Measurements from ENCODE around the gene HSPB8.

HSPB8 gene

DNA sequence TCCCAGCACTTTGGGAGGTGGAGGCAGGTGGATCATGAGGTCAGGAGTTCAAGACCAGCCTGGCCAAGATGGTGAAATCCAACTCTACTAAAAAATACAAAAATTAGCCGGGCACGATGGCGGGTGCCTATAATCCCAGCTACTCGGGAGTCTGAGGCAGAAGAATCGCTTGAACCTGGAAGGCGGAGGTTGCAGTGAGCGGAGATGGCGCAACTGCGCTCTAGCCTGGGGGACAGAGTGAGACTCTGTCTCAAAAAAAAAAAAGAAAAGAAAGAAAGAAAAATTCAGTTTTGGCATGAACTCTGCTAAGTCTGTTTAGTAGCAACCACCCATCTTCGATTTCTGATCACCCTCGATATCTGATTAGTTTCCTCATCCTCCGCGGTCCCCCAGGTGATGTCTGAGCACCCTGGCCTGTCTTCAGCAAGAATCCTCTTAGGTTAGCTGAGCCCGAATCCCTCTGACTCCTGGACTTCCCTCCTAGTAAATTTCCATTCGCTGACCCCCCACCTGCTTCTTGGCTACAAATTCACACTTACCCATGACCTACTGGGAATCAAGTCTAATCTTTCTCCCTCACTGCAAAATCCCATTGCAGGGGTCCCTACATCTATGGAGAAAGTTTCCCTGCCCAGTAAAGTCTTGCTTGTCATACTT lies 879 bp upstream of the HSPB8 start:
- DNase-seq (ENCODE audit: low read depth): no peak
- no peak overlapping the region for H3K4me3 ChIP-seq (ENCODE audit: low read depth, low read length)
- TF ChIP-seq CTCF (IDR thresholded peaks at IDR 0.05; ENCODE audit: insufficient read depth, low read depth, low read length, missing control alignments): no peak

- no peak for DNase-seq (ENCODE audit: low read depth)
- H3K4me3 ChIP-seq (ENCODE audit: low read depth, low read length): no peak overlapping the region
Measured at GRCh38 chr12:119179335-119180021, 747 bp downstream of the HSPB8 start.

DNA sequence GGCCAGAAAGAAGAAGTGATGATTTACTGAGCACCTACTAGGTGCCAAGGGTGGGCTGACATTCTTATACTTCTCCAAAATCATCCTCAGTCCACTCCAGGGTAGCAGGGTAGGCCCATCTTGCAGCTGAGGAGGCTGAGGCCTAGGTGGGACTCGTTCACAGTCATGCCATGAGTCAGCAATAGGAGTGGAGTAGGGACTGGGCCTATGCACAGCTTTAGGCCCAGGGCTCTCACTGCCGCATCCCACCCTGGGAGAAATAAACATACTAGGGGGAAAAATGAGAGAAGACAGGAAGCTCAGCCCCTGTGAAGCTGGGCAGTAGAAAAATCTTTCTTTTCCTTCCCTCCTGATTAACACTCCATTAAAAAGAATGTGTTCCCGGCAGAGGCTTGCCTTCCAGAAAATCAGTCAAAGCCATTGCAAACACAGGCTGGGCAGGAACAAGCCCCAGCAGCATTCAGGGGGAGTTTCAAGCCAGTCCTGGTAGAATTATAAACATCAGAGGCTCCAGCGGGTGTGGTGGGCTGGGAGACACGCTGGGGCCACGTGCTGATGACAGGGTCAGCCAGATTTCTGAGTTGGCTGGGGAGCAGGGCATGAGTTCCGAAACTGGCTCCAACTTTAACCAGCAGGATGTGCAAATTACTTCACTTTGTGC lies 1.8 kb downstream of the HSPB8 start:
- no peak for DNase-seq (ENCODE audit: low read depth)

More at GRCh38 chr12:119179335-119180021, 747 bp downstream of the HSPB8 start:
- no peak for TF ChIP-seq CTCF (IDR thresholded peaks at IDR 0.05; ENCODE audit: insufficient read depth, low read depth, low read length, missing control alignments)

GRCh38 chr12:119181202-119181601 lies 2.5 kb downstream of the HSPB8 start:
- no peak overlapping the region for H3K4me3 ChIP-seq (ENCODE audit: low read depth, low read length)
- no peak for DNase-seq (ENCODE audit: low read depth)
- no peak for TF ChIP-seq CTCF (IDR thresholded peaks at IDR 0.05; ENCODE audit: insufficient read depth, low read depth, low read length, missing control alignments)

More for the DNA sequence above, 1.8 kb downstream of the HSPB8 start:
- H3K4me3 ChIP-seq (ENCODE audit: low read depth, low read length): no peak overlapping the region
- no peak for TF ChIP-seq CTCF (IDR thresholded peaks at IDR 0.05; ENCODE audit: insufficient read depth, low read depth, low read length, missing control alignments)

DNA sequence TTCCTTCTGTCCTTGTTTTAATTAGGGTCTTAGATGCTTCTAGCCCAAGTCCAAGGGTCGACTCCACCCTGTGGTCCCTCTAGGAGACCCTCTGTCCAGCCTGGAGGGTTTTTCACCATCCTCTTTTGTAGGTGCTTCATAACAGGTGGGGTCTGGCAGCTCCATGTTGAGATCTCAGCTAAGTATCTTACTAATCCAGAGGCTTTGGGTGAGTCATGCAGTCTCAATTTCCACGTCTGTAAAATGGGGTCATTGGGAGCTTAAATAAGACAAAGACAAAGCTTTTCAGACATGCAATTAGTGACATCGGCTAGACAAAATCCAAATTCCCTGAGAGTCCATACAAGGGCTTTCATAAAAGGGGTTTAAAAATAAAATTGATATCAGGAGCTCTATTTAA lies 3.2 kb downstream of the HSPB8 start:
- H3K4me3 ChIP-seq (ENCODE audit: low read depth, low read length): no peak overlapping the region
- no peak for DNase-seq (ENCODE audit: low read depth)
- no peak for TF ChIP-seq CTCF (IDR thresholded peaks at IDR 0.05; ENCODE audit: insufficient read depth, low read depth, low read length, missing control alignments)

- DNase-seq (ENCODE audit: low read depth): no peak
- no peak overlapping the region for H3K4me3 ChIP-seq (ENCODE audit: low read depth, low read length)
- no peak for TF ChIP-seq CTCF (IDR thresholded peaks at IDR 0.05; ENCODE audit: insufficient read depth, low read depth, low read length, missing control alignments)
Measured at GRCh38 chr12:119182701-119183493, 4.2 kb downstream of the HSPB8 start.

Data from GM12865 (cell line).